SJSA1 (cell line): Measurements from ENCODE around the gene DGKI. TPM values are rescaled to one million over a fixed set of nuclear protein-coding genes. Genes with fewer than 3 reads are reported as not detected.
A peak's percentile ranks its signal among the peaks of the same experiment; 100 is the strongest.

ENCODE experiments used
- DNase-seq, 2 experiments: peaks; one replicate each; pipeline ENCODE4 v3.0.0-alpha.2; 2015 to 2020; ENCODE audit warnings: low spot score in 2 of 2, low read depth in 1 of 2
- H3K27ac ChIP-seq: fragments of 250-450 bp; sonication (Bioruptor Pico); 2 replicates; pipeline ENCODE4 v1.5.1; 2020; ENCODE audit warnings: mild to moderate bottlenecking, moderate library complexity
- H3K27me3 ChIP-seq: fragments of 250-450 bp; sonication (Bioruptor Pico); replicated peaks from 2 replicates; pipeline ENCODE4 v1.5.1; 2020; ENCODE audit warnings: mild to moderate bottlenecking, moderate library complexity
- H3K36me3 ChIP-seq: fragments of 250-450 bp; sonication (Bioruptor Pico); 2 replicates; pipeline ENCODE4 v1.5.1; 2020; ENCODE audit warnings: mild to moderate bottlenecking
- H3K4me1 ChIP-seq: fragments of 250-450 bp; sonication (Bioruptor Pico); replicated peaks from 2 replicates; pipeline ENCODE4 v1.6.1; 2021; ENCODE audit warnings: mild to moderate bottlenecking
- H3K4me3 ChIP-seq: fragments of 250-450 bp; sonication (Bioruptor Pico); 2 replicates; pipeline ENCODE4 v1.5.1; 2020; ENCODE audit warnings: mild to moderate bottlenecking
- H3K9me3 ChIP-seq: fragments of 250-450 bp; sonication (Bioruptor Pico); replicated peaks from 2 replicates; pipeline ENCODE4 v1.5.1; 2020; ENCODE audit warnings: mild to moderate bottlenecking
- total RNA-seq: library from RNA; depleted of rRNA; stranded (reverse); fragments of >200 nt; shearing (Covaris generic); gene quantifications from 2 replicates; pipeline ENCODE4 v1.2.3, GENCODE V29; 2014

Gene DGKI
- total RNA-seq, 1 experiment from 2014 or later: 1.6 TPM

DNA sequence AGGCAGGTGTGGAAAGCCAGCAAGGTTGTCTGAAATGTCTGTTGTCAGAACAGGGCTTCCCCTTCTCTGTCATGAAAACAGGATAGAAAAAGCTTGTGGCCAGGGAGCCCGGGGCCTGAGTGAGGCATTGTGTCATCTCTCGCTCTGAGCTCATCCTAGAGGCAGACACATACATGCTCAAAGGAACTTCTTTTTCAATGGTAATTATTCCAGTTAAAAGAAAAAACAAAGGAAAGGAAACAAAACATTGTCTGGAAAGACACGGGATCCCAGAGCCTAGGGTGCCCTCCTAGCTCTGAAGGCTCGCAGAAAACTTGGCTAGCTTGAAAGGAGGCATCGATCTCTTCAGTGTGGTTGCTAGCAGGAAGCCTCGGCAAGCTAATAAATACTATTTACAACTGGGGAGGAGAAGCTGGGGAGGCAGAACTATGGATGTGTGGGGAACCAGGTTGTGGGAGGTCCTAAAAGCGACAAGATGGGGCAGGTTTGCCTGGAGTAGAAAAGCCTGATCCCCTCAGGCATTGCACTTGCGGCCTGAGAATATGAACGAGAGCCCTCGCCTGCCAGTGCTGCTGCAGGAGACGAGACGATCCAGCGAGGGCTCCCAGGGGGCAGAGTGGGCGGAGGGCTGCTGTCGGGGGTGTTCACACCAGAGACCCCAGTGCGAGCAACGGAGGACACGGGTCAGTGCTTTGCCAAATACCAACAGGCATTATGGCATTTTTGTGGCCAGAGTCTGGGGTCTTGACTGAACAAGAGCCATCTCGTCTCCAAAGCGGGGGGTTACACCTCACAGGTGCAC lies 32.8 kb upstream of the DGKI start:
- Histone ChIP-seq H3K4me3 (no peak overlapping the region), H3K9me3 (no peaks in the 10 kb centered on the region), H3K36me3 (peaks cover 66% of the 10 kb centered on the region), H3K27ac (no peak overlapping the region), H3K4me1 (peaks cover 57% of the 10 kb centered on the region), H3K27me3 (no peaks in the 10 kb centered on the region)
- DNase-seq: no peak

DNA sequence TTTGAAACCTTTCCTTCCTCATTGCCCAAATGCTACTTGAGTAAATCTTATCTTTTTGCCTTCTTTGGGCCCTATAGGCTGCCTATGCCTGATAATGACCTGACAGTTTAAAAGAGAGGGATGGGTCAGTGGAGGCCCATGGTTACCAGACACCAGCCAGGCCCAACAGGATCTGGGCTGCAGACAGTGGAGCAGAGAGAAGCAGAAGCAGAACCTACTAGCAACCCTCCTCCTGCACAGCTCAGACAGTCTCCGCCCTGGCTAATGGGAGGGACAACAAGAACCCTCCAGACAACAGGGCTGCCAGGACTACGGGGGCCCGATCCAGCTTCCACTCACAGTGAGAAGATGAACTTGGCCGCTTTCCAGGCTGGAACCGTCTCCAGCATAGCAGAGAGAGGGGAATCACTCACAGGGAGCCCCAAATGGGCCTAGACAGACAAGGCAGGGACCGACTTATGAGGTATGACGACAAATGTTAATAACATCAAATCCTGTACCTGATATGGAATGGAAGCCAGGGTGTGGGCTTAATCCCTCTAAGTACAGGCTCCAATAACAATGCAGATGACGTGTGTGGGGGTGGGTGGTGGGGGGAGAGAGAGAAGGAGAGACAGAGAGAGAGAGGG lies 31.7 kb upstream of the DGKI start:
- Histone ChIP-seq H3K9me3 (no peaks in the 10 kb centered on the region), H3K27ac (no peak overlapping the region), H3K4me1 (peaks cover 57% of the 10 kb centered on the region), H3K36me3 (peaks cover 55% of the 10 kb centered on the region), H3K27me3 (no peaks in the 10 kb centered on the region), H3K4me3 (no peak overlapping the region)
- DNase-seq: no peak

DNA sequence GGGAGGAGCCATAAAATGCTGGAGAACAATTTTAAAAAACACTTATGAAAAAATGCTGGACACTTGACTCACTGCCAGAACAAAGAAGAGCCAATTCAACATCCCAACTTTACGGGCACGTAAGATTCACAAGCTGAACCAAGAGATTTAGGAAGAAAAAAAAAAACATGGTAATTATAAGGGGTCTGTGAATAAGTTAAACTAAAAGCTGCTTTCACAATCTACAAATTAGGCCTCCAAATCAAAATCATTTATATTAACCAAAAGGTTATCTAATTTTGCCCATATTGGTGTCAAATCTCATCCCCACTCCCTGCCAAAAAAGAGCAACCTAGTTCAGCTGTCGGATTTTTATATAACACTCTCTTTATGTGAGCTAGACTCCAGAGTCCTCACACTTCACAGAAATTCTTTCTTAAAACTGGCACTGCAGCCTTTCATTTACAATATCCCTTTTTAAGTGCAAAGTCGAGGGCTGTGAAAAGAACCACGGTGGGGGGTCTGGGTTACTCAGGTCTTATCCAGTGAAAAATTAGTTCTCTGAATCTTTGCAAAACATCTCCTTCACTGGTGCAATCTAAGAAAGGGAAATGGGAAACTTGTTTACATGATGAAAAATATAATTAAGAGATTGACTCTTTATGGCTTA lies 30.4 kb upstream of the DGKI start:
- H3K27ac ChIP-seq: no peak overlapping the region
- H3K4me1 ChIP-seq: peaks cover 52% of the 10 kb centered on the region
- H3K4me3 ChIP-seq: no peak overlapping the region
- no peaks in the 10 kb centered on the region for H3K9me3 ChIP-seq
- no peaks in the 10 kb centered on the region for H3K27me3 ChIP-seq
- DNase-seq: no peak
- H3K36me3 ChIP-seq: peaks cover 58% of the 10 kb centered on the region

DNA sequence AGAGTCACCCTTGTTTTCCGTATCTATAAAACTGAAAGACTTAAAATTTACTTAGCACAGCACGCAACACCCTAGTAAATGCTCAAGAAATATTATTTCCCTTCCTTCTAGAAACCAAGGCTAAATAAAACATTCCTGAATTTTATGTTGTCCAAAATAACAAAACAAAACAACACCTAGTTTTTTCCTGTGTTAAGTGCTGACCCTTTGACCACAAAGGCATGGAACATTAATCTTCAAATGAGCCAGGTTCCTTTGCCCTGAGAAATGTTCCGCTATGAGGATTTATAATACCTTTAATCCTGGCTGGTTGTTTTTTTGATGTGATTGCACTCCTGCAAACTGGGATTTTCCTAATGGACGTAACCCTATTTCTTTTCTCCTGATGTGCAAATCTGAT lies 29.0 kb upstream of the DGKI start:
- H3K27me3 ChIP-seq: no peaks in the 10 kb centered on the region
- peaks cover 45% of the 10 kb centered on the region for H3K36me3 ChIP-seq
- peaks cover 43% of the 10 kb centered on the region for H3K4me1 ChIP-seq
- H3K4me3 ChIP-seq: no peak overlapping the region
- H3K27ac ChIP-seq: no peak overlapping the region
- no peak for DNase-seq
- H3K9me3 ChIP-seq: no peaks in the 10 kb centered on the region

DNA sequence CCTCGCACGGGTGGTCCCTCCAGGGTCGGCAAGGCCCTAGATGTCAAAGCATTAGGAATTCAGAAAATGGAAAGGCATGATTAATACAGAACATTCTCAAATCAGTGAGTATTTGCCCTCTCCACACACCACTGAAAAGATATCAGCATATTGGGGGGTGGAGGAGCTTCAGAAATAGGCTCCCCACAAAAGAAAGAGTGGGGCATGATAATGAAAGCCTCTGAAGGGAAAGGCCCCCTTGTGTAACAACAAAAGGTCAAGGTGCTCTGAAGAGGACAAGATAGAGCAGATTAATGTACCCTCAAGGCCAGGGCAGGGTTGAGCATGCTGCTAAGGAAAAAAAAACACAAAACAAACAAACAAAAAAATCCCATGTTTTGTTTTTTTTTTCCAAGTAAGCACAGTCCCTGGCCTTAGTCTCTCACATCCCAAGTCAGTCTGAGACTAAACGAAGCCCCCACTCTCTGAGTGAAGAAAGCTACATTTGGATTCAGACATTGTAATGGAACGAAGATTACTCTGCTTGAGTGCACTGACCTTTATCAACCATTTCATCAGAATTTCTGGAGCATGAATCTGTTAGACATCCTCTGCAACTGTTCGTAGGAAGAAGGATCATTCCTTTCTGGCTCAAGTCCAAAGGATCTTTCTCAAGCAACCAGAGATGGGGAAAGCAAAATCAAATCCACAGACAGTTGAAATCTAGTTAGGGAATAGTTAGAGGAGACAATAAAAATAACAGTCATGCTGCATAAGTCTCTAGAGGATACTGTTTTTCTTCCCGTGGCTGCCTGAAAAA lies 27.4 kb upstream of the DGKI start:
- Histone ChIP-seq H3K27me3 (no peaks in the 10 kb centered on the region), H3K4me1 (peaks cover 31% of the 10 kb centered on the region)

DNA sequence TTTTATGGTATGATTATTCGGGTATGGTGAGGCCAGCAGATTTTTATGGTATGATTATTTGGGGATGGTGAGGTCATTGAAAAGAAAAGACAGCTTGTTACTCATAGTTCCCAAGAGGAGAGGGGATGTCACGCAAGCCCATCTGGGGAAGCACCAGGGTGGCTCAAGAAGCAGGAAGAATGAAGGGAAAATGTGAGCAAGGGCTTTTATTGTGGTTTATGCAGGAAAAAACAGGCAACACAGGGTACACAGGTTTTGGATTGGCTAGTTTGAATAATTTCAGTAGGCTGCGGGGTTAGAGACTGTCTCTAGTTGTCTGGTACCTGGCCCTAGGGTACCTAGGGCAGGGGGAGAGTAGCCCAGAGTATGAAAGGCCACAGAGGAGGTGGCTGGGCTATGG lies 26.8 kb upstream of the DGKI start:
- Histone ChIP-seq H3K27me3 (no peaks in the 10 kb centered on the region), H3K9me3 (no peaks in the 10 kb centered on the region), H3K27ac (peak overlapping the region; percentile 78), H3K4me1 (peaks cover 31% of the 10 kb centered on the region), H3K36me3 (peaks cover 30% of the 10 kb centered on the region), H3K4me3 (no peak overlapping the region)
- peak; percentile 60 to 65 for DNase-seq

More for the DNA sequence above, 27.4 kb upstream of the DGKI start:
- peaks cover 31% of the 10 kb centered on the region for H3K36me3 ChIP-seq
- no peaks in the 10 kb centered on the region for H3K9me3 ChIP-seq
- H3K27ac ChIP-seq: peak overlapping the region; percentile 78
- no peak overlapping the region for H3K4me3 ChIP-seq
- DNase-seq: peak in 1 of 2 experiments; percentile 43

DNA sequence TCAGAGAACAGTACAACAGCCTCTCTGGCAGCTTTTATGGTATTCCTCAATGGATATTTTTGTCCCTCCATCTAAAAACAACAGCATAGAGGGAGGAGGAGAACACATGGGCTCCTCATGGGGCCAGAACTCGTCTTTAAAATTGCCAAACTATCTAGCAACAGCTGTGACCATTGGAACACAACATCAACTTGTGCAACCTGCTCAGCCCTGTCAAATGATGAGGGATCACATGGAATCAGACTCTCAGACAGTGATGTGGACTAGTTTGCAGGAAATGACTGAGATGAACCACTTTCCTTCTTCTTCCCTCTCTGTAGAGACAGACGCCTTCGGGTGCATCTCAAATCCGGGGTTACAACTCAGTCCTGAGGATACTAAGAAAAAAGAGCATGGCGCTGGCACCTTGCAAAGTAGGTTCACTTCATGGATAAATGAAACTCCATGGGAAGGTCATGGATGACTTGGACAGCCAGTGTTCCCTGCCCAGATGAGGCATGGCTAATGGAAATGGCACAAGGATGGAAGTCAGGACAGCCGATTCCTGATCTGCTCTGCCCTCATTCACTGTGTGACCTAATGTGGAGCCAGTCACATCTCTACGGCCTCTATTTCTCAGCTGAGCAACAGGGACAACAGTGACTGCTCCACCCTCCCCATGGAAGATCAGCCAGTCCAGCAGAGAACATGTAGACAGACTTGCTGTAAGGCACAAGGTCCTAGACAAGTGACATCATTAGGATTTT lies 24.6 kb upstream of the DGKI start:
- Histone ChIP-seq H3K27me3 (no peaks in the 10 kb centered on the region), H3K4me3 (no peak overlapping the region), H3K9me3 (peaks cover 5% of the 10 kb centered on the region), H3K27ac (no peak overlapping the region), H3K4me1 (peaks cover 31% of the 10 kb centered on the region), H3K36me3 (peaks cover 15% of the 10 kb centered on the region)
- DNase-seq: no peak

DNA sequence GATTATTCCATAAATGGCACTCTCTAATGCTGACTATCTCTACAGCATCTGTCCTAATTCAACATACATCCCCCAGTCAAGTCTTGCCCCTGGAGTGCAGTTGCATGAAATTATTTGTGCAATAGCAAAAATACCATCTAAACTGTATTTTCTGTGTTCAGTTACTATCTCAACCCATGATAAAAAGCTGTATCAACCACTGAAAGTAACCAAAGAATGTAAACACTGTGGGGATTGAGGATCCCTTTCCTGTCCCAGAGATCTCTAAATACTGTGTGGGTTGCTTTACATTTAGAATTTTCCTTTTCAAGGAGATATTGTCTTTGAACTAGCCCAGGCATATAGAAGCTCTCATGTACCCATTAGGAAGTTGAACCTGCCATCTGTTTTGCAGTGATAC lies 23.9 kb upstream of the DGKI start:
- Histone ChIP-seq H3K27ac (no peak overlapping the region), H3K4me3 (no peak overlapping the region), H3K27me3 (no peaks in the 10 kb centered on the region), H3K4me1 (peaks cover 31% of the 10 kb centered on the region), H3K9me3 (peaks cover 5% of the 10 kb centered on the region), H3K36me3 (peaks cover 11% of the 10 kb centered on the region)
- DNase-seq: no peak

DNA sequence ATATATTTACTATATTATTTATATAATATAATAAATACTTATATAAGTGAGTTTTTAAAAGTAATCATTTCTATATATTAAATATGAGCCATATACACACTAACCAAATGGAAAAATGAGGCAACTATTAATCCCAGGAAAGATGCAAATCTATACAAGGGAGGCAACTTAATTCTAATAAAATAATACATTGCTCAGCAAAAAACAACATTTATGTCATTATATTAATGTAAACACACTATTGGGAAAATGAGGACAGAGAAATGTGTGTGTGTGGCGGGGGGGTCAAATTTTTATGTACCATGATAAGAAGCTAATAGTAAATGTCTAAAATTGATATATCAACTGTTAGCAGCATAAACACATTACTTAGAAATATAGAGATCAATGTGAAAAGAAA lies 23.3 kb upstream of the DGKI start:
- no peak for DNase-seq
- Histone ChIP-seq H3K4me3 (no peak overlapping the region), H3K36me3 (peaks cover 5% of the 10 kb centered on the region), H3K4me1 (peaks cover 25% of the 10 kb centered on the region), H3K27me3 (no peaks in the 10 kb centered on the region), H3K27ac (no peak overlapping the region), H3K9me3 (peaks cover 5% of the 10 kb centered on the region)

DNA sequence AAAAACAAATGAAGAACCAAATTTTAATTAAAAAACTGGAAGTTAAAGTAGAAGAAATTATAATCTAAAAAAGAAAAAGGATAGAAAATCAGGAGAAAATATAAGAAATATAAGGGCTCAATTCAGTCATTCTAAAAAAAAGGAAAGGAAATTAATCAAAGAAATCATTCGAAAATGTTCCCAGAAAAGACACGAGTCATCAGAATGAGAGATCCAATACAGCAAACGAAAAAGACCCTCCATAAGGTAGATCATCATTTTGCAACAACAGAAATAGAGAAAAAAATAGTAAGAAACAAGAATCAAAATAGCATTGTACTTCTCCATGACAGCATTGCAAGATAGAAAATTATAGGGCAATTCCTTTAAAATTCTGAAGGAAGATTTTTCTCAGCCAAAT lies 22.5 kb upstream of the DGKI start:
- H3K36me3 ChIP-seq: peaks cover 4% of the 10 kb centered on the region; the same call in 1 of the 2 replicates

DNA sequence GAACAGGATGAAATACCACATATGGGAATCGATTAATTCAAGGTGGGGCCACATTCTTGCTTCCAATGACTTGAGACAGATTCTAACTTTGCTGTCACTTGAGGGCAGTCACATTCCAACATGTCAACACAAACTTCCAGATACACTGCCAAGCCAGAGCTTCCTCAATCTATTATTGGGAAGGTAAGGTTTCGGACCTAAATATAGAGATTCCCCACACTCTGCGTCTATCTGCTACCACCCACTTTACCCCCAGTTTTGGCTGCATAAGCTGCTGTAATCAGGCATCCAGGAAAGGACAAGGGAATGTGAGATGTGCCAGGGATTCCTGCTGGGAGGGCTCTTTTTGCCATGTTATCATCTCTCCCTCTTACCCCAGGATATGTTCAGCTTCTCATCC lies 20.5 kb upstream of the DGKI start:
- peaks cover 5% of the 10 kb centered on the region for H3K9me3 ChIP-seq
- no peak overlapping the region for H3K27ac ChIP-seq
- no peaks in the 10 kb centered on the region for H3K4me1 ChIP-seq
- no peak overlapping the region for H3K4me3 ChIP-seq
- no peaks in the 10 kb centered on the region for H3K27me3 ChIP-seq
- DNase-seq: no peak
- no peaks in the 10 kb centered on the region; the same call in 1 of the 2 replicates for H3K36me3 ChIP-seq

More for the DNA sequence above, 22.5 kb upstream of the DGKI start:
- H3K27ac ChIP-seq: no peak overlapping the region
- H3K4me3 ChIP-seq: no peak overlapping the region
- no peaks in the 10 kb centered on the region for H3K27me3 ChIP-seq
- peaks cover 17% of the 10 kb centered on the region for H3K4me1 ChIP-seq
- DNase-seq: no peak
- H3K9me3 ChIP-seq: peaks cover 5% of the 10 kb centered on the region

DNA sequence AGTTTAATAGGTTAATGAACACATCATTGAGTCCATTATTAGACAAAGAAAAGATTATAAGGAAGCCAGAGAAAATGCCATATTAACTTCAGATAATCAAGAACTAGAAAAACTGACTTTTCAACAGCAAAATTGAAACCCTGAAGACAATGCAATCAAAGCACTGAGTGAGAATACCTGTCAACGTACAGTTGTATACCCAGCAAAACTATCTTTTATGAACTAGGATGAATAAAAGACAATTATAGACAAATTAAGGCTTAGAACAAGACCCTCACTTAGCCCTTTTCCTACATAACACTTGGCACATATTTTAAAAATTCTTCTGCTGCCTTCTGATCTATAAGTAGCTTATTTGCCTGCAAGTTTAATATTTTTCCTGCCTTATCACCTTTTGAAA lies 19.0 kb upstream of the DGKI start:
- Histone ChIP-seq H3K27me3 (no peaks in the 10 kb centered on the region), H3K4me1 (no peaks in the 10 kb centered on the region), H3K9me3 (peaks cover 5% of the 10 kb centered on the region), H3K27ac (no peak overlapping the region), H3K36me3 (no peaks in the 10 kb centered on the region; the same call in 1 of the 2 replicates), H3K4me3 (no peak overlapping the region)
- DNase-seq: no peak

DNA sequence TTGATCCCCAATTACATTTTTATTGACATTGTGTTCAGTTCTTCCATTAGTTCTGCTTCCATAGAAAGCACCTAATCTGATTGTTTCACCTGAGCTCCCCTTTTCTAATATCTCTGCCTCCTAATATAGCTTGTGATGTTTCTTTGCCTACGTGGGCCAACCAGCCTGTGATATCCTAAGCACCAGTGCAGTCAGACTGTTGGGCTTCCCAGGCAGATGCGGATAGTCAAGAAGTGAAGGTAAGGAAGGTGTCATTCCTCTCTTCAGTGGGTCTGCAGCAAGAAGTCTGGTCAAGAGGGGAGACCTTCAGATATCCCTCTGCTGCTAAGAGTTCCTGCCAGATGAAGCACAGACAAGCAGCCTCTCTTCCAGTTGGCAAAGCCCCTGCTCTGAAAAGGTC lies 16.2 kb upstream of the DGKI start:
- H3K36me3 ChIP-seq: no peaks in the 10 kb centered on the region; the same call in 1 of the 2 replicates
- peaks cover 5% of the 10 kb centered on the region for H3K9me3 ChIP-seq

More for the DNA sequence above, 16.2 kb upstream of the DGKI start:
- Histone ChIP-seq H3K27me3 (no peaks in the 10 kb centered on the region), H3K27ac (no peak overlapping the region), H3K4me1 (no peaks in the 10 kb centered on the region), H3K4me3 (no peak overlapping the region)
- no peak for DNase-seq
